Measurements from ENCODE around the gene VASH2. TPM values are rescaled to one million over a fixed set of nuclear protein-coding genes. Genes with fewer than 3 reads are reported as not detected.
"Not testable (repeated sequence)": the region's sequence is repeated elsewhere in the genome, so short reads cannot be mapped to it uniquely, and the experiment has no call there.

Gene VASH2
- polyA plus RNA-seq, 12 donors, result 36.3 to 133 (median 58.0) TPM

- DNase-seq, result no peak
Measured at GRCh38 chr1:212979340-212980122, 29.2 kb downstream of the VASH2 start.

GRCh38 chr1:212980123-212980785 is 29.9 kb downstream of the VASH2 start:
- DNase-seq, result no peak

GRCh38 chr1:212981025-212981495 is 30.7 kb downstream of the VASH2 start:
- peak; percentile 57 for DNase-seq

- DNase-seq, result no peak
Measured at GRCh38 chr1:212981571-212982328, 31.4 kb downstream of the VASH2 start.

GRCh38 chr1:212982430-212983152 is 32.2 kb downstream of the VASH2 start:
- DNase-seq, result no peak

- DNase-seq, result no peak
Measured at GRCh38 chr1:212983482-212983881, 33.1 kb downstream of the VASH2 start.

- DNase-seq, result no peak
Measured at GRCh38 chr1:212984522-212985291, 34.4 kb downstream of the VASH2 start.

- no peak for DNase-seq
Measured at GRCh38 chr1:212986551-212986950, 36.2 kb downstream of the VASH2 start.

- DNase-seq, result peak; percentile 10
Measured at GRCh38 chr1:212987702-212988322, 37.5 kb downstream of the VASH2 start.

- DNase-seq, result no peak
Measured at GRCh38 chr1:212990276-212990675, 39.9 kb downstream of the VASH2 start.

- DNase-seq, result not testable (repeated sequence)
Measured at GRCh38 chr1:212993960-212994359, 43.6 kb downstream of the VASH2 start.

- no peak for DNase-seq
Measured at GRCh38 chr1:212994926-212995325, 44.6 kb downstream of the VASH2 start.

- DNase-seq, result no peak
Measured at GRCh38 chr1:213003256-213003655, 52.9 kb downstream of the VASH2 start.

GRCh38 chr1:213008564-213008963 is 58.2 kb downstream of the VASH2 start:
- no peak for DNase-seq

GRCh38 chr1:213014642-213015041 is 64.3 kb downstream of the VASH2 start:
- peak; percentile 15 for DNase-seq

- DNase-seq, result peak; percentile 99
Measured at GRCh38 chr1:213015099-213016050, 65.0 kb downstream of the VASH2 start, which contains the start of gene ANGEL2. ANGEL2 (minus strand) TSS chr1:213015867; CDS start chr1:213015671, 196 bp downstream.

GRCh38 chr1:213017447-213018273 is 67.3 kb downstream of the VASH2 start:
- no peak for DNase-seq

GRCh38 chr1:213019450-213019849 is 69.1 kb downstream of the VASH2 start:
- no peak for DNase-seq

Data from muscle of arm (tissue), 12 donors.